Measurements from ENCODE around the gene NDST3. TPM values are rescaled to one million over a fixed set of nuclear protein-coding genes. Genes with fewer than 3 reads are reported as not detected.

NDST3 gene
- total RNA-seq, 4 donors from 2014 or later, result 0.19 TPM; not detected in 3

GRCh38 chr4:118029224-118029623 lies 5.1 kb upstream of the NDST3 start:
- no peak for DNase-seq
- Histone ChIP-seq H3K9me3 (no peaks in the 10 kb centered on the region), H3K4me1 (peaks cover 0 to 15% (median 0%) of the 10 kb centered on the region in 3 donors), H3K27ac (no peak overlapping the region), H3K4me3 (no peak overlapping the region), H3K36me3 (no peaks in the 10 kb centered on the region), H3K27me3 (peaks cover 0 to 37% (median 0%) of the 10 kb centered on the region in 4 donors)
- intact Hi-C loops (cut with DNase I), result no loop called here
- WGBS, 2 donors, result 65 to 82% methylated on average over 1 of the region's 1 CpG
- TF ChIP-seq CTCF (IDR thresholded peaks at IDR 0.05) (no peak), POLR2A (IDR thresholded peaks at IDR 0.05) (no peak)

- Histone ChIP-seq H3K27me3 (peaks cover 0 to 57% (median 0%) of the 10 kb centered on the region in 4 donors), H3K36me3 (no peaks in the 10 kb centered on the region), H3K9me3 (no peaks in the 10 kb centered on the region), H3K27ac (no peak overlapping the region), H3K4me3 (peak overlapping the region in 1 of 4 donors; percentile 48), H3K4me1 (peaks cover 0 to 16% (median 0%) of the 10 kb centered on the region in 3 donors)
- TF ChIP-seq POLR2A (IDR thresholded peaks at IDR 0.05) (no peak), CTCF (IDR thresholded peaks at IDR 0.05) (no peak)
- DNase-seq, result no peak
- WGBS, 2 donors, result 71 to 74% methylated on average over 2 of the region's 2 CpGs
- intact Hi-C loops (cut with DNase I), result no loop called here
These were observed 1.6 kb upstream of the NDST3 start for GRCh38 chr4:118032691-118033090.

GRCh38 chr4:118033148-118034052 lies 886 bp upstream of the NDST3 start:
- Histone ChIP-seq H3K27ac (no peak overlapping the region), H3K9me3 (no peaks in the 10 kb centered on the region), H3K36me3 (no peaks in the 10 kb centered on the region), H3K4me1 (peaks cover 0 to 16% (median 0%) of the 10 kb centered on the region in 3 donors), H3K4me3 (peak overlapping the region; percentile 27 to 69 (median 39)), H3K27me3 (peaks cover 0 to 57% (median 0%) of the 10 kb centered on the region in 4 donors)
- WGBS, 2 donors, result 0 to 2% methylated on average over 13 to 17 of the region's 100 CpGs
- no peak for DNase-seq
- intact Hi-C loops (cut with DNase I), result no loop called here
- TF ChIP-seq POLR2A (IDR thresholded peaks at IDR 0.05), result no peak
- TF ChIP-seq CTCF (IDR thresholded peaks at IDR 0.05), result no peak

GRCh38 chr4:118035309-118035708 lies 1.0 kb downstream of the NDST3 start:
- no peaks in the 10 kb centered on the region for H3K36me3 ChIP-seq
- H3K9me3 ChIP-seq, result no peaks in the 10 kb centered on the region
- H3K4me3 ChIP-seq, result no peak overlapping the region
- peaks cover 0 to 52% (median 0%) of the 10 kb centered on the region in 4 donors for H3K27me3 ChIP-seq
- H3K4me1 ChIP-seq, result peaks cover 0 to 16% (median 0%) of the 10 kb centered on the region in 3 donors
- WGBS, 2 donors, result 73 to 80% methylated on average over 1 of the region's 1 CpG
- TF ChIP-seq POLR2A (IDR thresholded peaks at IDR 0.05) (no peak), CTCF (IDR thresholded peaks at IDR 0.05) (no peak)
- no peak for DNase-seq
- H3K27ac ChIP-seq, result no peak overlapping the region
- intact Hi-C loops (cut with DNase I), result no loop called here

GRCh38 chr4:118036336-118036735 lies 2.0 kb downstream of the NDST3 start:
- WGBS, 2 donors, result 54% methylated on average over 2 of the region's 2 CpGs
- H3K4me1 ChIP-seq, result peaks cover 0 to 16% (median 0%) of the 10 kb centered on the region in 3 donors
- intact Hi-C loops (cut with DNase I), result no loop called here
- peaks cover 0 to 50% (median 0%) of the 10 kb centered on the region in 4 donors for H3K27me3 ChIP-seq
- H3K4me3 ChIP-seq, result no peak overlapping the region
- DNase-seq, result no peak
- no peak overlapping the region for H3K27ac ChIP-seq
- H3K9me3 ChIP-seq, result no peaks in the 10 kb centered on the region
- no peaks in the 10 kb centered on the region for H3K36me3 ChIP-seq
- TF ChIP-seq POLR2A (IDR thresholded peaks at IDR 0.05) (no peak), CTCF (IDR thresholded peaks at IDR 0.05) (no peak)
